Naive thymus-derived CD8-positive, alpha-beta T cell (primary cell): ENCODE measurements around the gene AKAP10. TPM values are rescaled to one million over a fixed set of nuclear protein-coding genes. Genes with fewer than 3 reads are reported as not detected.
"Not testable (repeated sequence)": the region's sequence is repeated elsewhere in the genome, so short reads cannot be mapped to it uniquely, and the experiment has no call there.

Experiments
- ATAC-seq, 2 donors: fragments of 150-1000 bp; cut with Tn5 transposase in 1 of 2; sonication (Bioruptor Pico), chemical (Tn5 transposase) in 1 of 2; 1 replicate in 1 of 2; 2 replicates in 1 of 2; pipeline ENCODE4 v1.10.0; 2021; ENCODE audit warnings: mild to moderate bottlenecking in 2 of 2, moderate library complexity in 2 of 2
- POLR2A ChIA-PET: fragments of 350-600 bp; sonication (Branson Sonifier 250); formaldehyde crosslinking; loops from one replicate; lab custom pipeline; 2021; ENCODE audit warnings: antibody characterized with exemption; lab: Charles Lee
- DNase-seq, 10 donors: peaks; one replicate each; pipeline versions ENCODE4 v3.0.0 to v3.0.0-alpha.2; 2020 to 2022
- H3K27ac Mint-ChIP-seq, 10 donors: one replicate each; pipeline ENCODE4 v1.8.0; 2020 to 2022; ENCODE audit warnings: mild to moderate bottlenecking in 10 of 10, mixed read lengths in 10 of 10, moderate library complexity in 4 of 10, inconsistent platforms in 1 of 10
- H3K27me3 Mint-ChIP-seq, 5 donors: one replicate each; pipeline ENCODE4 v1.8.0; 2021 to 2022; ENCODE audit warnings: mixed read lengths in 5 of 5
- H3K36me3 Mint-ChIP-seq, 3 donors: one replicate each; pipeline ENCODE4 v1.8.0; 2020 to 2022; ENCODE audit warnings: mixed read lengths in 3 of 3, mild to moderate bottlenecking in 2 of 3, inconsistent platforms in 1 of 3
- H3K4me1 Mint-ChIP-seq, 4 donors: one replicate each; pipeline ENCODE4 v1.8.0; 2021 to 2022; ENCODE audit warnings: mixed read lengths in 4 of 4
- H3K4me3 Mint-ChIP-seq, 10 donors: one replicate each; pipeline ENCODE4 v1.8.0; 2020 to 2022; ENCODE audit warnings: mild to moderate bottlenecking in 10 of 10, mixed read lengths in 10 of 10, moderate library complexity in 6 of 10, inconsistent platforms in 1 of 10
- H3K9me3 Mint-ChIP-seq, 9 donors: one replicate each; pipeline ENCODE4 v1.8.0; 2020 to 2022; ENCODE audit warnings: mixed read lengths in 9 of 9, mild to moderate bottlenecking in 3 of 9, inconsistent platforms in 1 of 9, moderate library complexity in 1 of 9
- polyA plus RNA-seq, 3 donors: library from polyadenylated mRNA; unstranded; fragments of 300-500 nt; fragmentation: Illumina TruSeq; gene quantifications; one replicate each; pipeline ENCODE4 v1.2.3, GENCODE V29; 2021
- total RNA-seq, 8 experiments: library from RNA in 2 of 8; stranded (reverse) in 2 of 8; gene quantifications; one replicate each; pipeline ENCODE4 v1.2.3 and lab custom pipeline; 2021 to 2026

AKAP10 gene, protein sequence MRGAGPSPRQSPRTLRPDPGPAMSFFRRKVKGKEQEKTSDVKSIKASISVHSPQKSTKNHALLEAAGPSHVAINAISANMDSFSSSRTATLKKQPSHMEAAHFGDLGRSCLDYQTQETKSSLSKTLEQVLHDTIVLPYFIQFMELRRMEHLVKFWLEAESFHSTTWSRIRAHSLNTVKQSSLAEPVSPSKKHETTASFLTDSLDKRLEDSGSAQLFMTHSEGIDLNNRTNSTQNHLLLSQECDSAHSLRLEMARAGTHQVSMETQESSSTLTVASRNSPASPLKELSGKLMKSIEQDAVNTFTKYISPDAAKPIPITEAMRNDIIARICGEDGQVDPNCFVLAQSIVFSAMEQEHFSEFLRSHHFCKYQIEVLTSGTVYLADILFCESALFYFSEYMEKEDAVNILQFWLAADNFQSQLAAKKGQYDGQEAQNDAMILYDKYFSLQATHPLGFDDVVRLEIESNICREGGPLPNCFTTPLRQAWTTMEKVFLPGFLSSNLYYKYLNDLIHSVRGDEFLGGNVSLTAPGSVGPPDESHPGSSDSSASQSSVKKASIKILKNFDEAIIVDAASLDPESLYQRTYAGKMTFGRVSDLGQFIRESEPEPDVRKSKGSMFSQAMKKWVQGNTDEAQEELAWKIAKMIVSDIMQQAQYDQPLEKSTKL
- total RNA-seq (10 to 100 TPM; 70.7 to 71.9 TPM), polyA plus RNA-seq (10 to 100 TPM; 15.3 to 28.5 (median 17.5) TPM), total RNA-seq (lab: John Stamatoyannopoulos, UW) (51.5 to 78.3 (median 70.0) reads per million in 6 experiments)

DNA sequence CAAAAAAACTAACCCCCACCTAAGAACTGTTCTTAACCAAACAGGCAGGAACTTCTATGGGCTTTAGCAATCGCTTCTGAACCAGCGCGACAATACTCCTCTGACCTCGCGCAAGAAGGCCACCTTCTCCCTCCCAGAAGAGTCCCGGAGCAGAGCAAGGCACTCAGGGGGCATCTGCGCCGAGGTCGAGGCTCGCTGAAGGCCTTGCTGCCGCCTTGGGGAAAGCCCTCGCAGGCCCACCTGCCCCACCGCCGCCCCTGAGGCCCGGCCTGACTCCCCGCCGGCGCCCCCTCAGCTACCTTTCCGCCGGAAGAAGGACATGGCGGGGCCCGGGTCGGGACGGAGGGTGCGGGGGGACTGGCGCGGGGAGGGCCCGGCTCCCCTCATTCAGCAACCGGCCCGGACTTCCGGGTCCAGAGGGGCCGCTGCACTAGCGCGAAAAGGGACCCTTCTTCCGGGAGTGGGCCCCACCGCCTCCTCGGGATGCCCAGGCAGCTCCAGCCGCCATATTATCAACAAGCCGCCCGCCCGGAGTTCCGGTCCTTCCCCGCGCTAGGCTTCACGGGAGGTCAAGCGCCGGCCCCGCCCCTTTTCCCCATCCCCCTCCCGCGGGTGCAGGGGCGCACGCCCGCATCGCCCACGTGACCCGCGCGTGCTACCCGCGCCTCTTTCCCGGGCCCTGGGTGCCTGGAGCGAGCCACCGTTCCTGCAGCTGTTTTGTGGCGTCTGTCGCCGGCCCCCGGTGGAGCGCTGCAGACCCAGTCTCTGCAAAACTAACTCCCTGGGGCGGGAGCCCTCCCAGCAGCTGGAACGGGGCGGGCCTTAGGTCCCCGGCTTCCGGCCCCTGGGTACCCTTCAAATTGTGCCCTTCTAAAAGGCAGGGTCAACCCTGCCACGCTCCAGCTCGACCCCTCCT is at the start of gene AKAP10:
Gene AKAP10, minus strand, starts transcription at position 536 of the 916 bp plus-strand sequence. Its CDS starts 149 bp downstream, at position 387.
- POLR2A ChIA-PET = interaction anchor here (0.6 to 2.9 kb wide), 15 partner anchors 9 to 599 kb away, joined by 3 to 19 read pairs (median 5); partner anchors contain the start of genes ALDH3A2, MAPK7, SPECC1 and ULK2
- no peaks in the 10 kb centered on the region for H3K27me3 Mint-ChIP-seq
- peaks cover 13 to 64% (median 47%) of the 10 kb centered on the region in 4 donors for H3K4me1 Mint-ChIP-seq
- H3K36me3 Mint-ChIP-seq = peaks cover 0 to 30% (median 0%) of the 10 kb centered on the region in 3 donors
- no peaks in the 10 kb centered on the region for H3K9me3 Mint-ChIP-seq
- H3K4me3 Mint-ChIP-seq = peak within 1 kb of the TSS; percentile 95 to 99 (median 97)
- DNase-seq (peak; percentile 84 to 95 (median 88)), ATAC-seq (peak; percentile 79 to 83)
- peak within 1 kb of the TSS; percentile 93 to 98 (median 97) for H3K27ac Mint-ChIP-seq

DNA sequence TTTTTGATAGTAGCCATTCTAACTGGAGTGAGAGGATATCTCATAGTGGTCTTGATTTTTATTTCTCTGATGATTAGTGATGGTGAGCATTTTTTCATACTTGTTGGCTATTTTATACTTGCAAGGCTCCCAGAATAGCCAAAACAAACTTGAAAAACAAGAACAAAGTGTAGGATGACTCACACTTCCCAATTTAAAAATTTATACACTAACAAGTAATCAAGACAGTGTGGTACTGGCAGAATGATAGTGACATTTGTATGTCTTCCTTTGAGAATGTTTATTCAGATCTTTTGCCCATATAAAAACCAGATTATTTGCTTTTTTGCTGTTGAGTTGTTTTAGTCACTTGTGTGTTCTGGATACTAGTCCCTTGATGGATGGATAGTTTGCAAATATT is 49.3 kb upstream of the AKAP10 start:
- Mint-ChIP-seq H3K27ac (no peak overlapping the region), H3K9me3 (peaks cover 0 to 5% (median 0%) of the 10 kb centered on the region in 9 donors), H3K4me3 (no peak overlapping the region), H3K4me1 (peaks cover 0 to 10% (median 0%) of the 10 kb centered on the region in 4 donors), H3K27me3 (peaks cover 0 to 4% (median 3%) of the 10 kb centered on the region in 5 donors), H3K36me3 (no peaks in the 10 kb centered on the region)
- no peak for DNase-seq
- ATAC-seq = no peak
- POLR2A ChIA-PET = no interaction called here

DNA sequence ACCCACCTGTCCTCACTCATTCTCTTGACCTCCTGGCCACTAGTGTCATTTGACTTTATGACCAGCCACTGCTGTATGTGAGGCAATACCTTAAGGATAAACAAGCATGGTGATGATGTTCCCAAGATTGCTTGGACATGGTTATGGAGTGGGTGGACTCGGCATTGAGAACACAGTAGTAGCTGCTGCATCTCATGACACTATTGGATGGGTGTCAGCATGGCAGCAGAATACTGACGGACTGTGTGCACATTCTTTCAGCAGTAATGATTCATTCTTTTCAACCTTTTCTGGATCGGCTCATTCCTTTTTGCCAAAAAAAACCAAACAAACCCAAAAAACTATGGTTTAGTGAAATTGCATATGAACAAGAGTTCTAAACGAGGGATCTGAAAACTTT is 45.1 kb upstream of the AKAP10 start:
- Mint-ChIP-seq H3K4me3 (no peak overlapping the region), H3K4me1 (peaks cover 0 to 3% (median 0%) of the 10 kb centered on the region in 4 donors), H3K36me3 (peaks cover 0 to 2% (median 0%) of the 10 kb centered on the region in 3 donors), H3K27me3 (peaks cover 5 to 9% (median 6%) of the 10 kb centered on the region in 5 donors), H3K27ac (no peak overlapping the region), H3K9me3 (peaks cover 0 to 5% (median 0%) of the 10 kb centered on the region in 9 donors)
- ATAC-seq (no peak), DNase-seq (no peak)
- POLR2A ChIA-PET = no interaction called here

DNA sequence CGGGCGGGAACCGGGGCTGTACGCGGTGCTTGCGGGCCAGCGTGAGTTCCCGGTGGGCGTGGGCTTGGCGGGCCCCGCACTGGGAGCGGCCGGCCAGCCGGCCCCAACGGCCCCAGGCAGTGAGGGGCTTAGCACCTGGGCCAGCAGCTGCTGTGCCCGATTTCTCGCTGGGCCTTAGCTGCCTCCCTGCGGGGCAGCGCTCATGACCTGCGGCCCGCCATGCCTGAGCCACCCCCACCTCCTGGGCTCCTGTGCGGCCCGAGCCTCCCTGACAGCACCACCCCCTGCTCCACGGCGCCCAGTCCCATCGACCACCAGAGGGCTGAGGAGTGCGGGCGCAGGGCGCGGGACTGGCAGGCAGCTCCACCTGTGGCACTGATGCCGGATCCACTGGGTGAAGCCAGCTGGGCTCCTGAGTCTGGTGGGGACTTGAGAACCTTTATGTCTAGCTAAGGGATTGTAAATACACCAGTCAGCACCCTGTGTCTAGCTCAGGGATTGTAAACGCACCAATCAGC is 38.9 kb upstream of the AKAP10 start:
- ATAC-seq, POLR2A ChIA-PET, H3K4me3 Mint-ChIP-seq, H3K9me3 Mint-ChIP-seq, DNase-seq, H3K36me3 Mint-ChIP-seq, H3K4me1 Mint-ChIP-seq, H3K27ac Mint-ChIP-seq: not testable (repeated sequence)
- H3K27me3 Mint-ChIP-seq = peaks cover 29 to 53% (median 43%) of the 10 kb centered on the region in 5 donors

DNA sequence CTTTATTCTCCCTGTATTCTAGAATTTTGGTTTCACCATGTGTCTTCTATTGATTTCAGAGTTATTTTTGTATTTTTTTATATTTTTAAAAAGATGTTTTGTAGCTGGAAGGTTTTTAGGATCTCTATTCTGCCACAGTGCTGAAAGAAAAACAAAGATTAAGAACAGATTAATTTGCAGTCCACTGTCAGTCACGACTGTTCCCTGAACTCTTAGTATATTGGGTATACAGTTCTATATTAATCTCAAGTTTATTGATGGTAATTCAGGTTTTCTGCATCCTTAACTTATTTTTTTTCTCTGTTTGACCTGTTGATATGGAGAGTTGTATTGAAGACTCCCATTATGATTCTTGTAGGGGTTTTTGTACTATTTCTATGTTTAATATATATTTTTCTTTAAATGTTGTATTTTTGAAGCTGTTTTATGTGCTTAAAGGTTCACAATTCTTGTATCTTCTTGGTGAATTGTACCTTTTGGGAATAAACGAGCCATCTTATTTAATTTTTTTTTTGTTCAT is 34.4 kb upstream of the AKAP10 start:
- DNase-seq = no peak
- POLR2A ChIA-PET = no interaction called here
- ATAC-seq = no peak
- H3K9me3 Mint-ChIP-seq = peaks cover 0 to 3% (median 0%) of the 10 kb centered on the region in 9 donors
- no peak overlapping the region for H3K4me3 Mint-ChIP-seq
- no peak overlapping the region for H3K27ac Mint-ChIP-seq
- H3K27me3 Mint-ChIP-seq = peaks cover 34 to 72% (median 50%) of the 10 kb centered on the region in 5 donors
- peaks cover 7 to 17% (median 9%) of the 10 kb centered on the region in 4 donors for H3K4me1 Mint-ChIP-seq
- H3K36me3 Mint-ChIP-seq = no peaks in the 10 kb centered on the region

DNA sequence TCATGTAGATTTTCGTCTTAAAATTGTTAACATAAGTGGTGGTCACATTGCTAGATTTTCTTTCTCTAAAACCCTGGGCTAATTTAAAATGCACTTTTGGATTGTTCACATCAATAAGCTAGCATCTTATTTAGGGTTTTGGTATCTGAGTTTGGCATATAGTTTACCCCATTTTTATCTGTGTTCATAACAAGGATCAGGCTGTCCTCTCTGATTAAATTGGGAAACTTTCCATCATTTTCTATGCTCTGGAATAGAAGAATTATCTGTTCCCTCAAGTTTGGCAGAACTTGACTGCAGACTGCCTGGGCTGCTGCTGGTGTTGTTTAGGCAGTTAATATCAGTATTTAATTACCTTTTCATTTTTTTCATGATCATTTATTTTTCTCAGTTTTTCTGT is 33.3 kb upstream of the AKAP10 start:
- no peak overlapping the region for H3K27ac Mint-ChIP-seq
- POLR2A ChIA-PET = interaction anchor here (0.9 to 1.4 kb wide), 2 partner anchors 33 to 35 kb away, joined by 3 to 4 read pairs; partner anchors contain the start of gene AKAP10
- ATAC-seq (no peak), DNase-seq (no peak)
- peaks cover 36 to 81% (median 51%) of the 10 kb centered on the region in 5 donors for H3K27me3 Mint-ChIP-seq
- H3K4me3 Mint-ChIP-seq = peak overlapping the region in 5 of 10 donors; percentile 82 to 86 (median 86)
- H3K36me3 Mint-ChIP-seq = no peaks in the 10 kb centered on the region
- H3K9me3 Mint-ChIP-seq = peaks cover 0 to 3% (median 0%) of the 10 kb centered on the region in 9 donors
- peaks cover 7 to 17% (median 9%) of the 10 kb centered on the region in 4 donors for H3K4me1 Mint-ChIP-seq

DNA sequence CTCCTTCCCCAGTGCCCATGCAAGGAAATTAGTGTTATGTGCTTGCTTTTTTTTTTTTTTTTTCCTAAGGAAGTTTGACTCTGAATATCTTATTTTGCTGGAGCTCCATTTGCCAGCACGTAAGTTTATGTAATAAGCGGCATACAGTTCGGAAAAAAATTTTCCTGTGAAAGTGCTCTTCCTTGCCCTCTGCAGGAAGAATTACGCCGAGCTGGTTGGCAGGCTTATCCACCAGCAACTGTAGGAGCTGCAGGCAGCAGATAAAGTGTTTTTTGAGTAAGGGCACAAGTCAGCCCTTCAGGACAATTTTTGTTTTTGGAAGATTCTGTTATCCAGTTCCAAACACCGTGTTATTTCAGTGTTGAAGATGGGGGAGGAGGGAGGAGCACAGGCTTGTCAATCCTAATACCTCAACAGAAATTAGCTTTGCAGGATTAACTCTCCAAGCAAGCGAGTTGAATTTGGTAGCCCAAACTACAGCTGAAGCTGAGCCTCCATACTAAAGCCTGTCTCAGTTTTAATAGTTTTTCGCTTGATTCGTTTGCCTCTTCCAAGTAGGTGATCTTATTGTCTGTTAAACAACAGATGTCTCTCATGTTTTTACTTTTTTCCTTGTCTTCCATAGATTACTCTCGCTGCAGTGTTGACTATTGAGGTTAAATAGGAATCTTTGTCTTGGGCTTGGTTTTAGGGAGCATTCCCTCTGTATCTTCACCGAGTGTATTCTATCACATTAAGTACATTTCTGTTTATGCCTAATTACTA is 32.7 kb upstream of the AKAP10 start:
- peak overlapping the region; percentile 78 to 88 (median 85) for H3K4me3 Mint-ChIP-seq
- peak overlapping the region in 1 of 10 donors; percentile 78 for H3K27ac Mint-ChIP-seq
- peaks cover 0 to 3% (median 0%) of the 10 kb centered on the region in 9 donors for H3K9me3 Mint-ChIP-seq
- ATAC-seq (no peak), DNase-seq (peak in 1 of 10 donors; percentile 5)
- H3K36me3 Mint-ChIP-seq = no peaks in the 10 kb centered on the region
- peaks cover 7 to 17% (median 9%) of the 10 kb centered on the region in 4 donors for H3K4me1 Mint-ChIP-seq
- peaks cover 36 to 87% (median 51%) of the 10 kb centered on the region in 5 donors for H3K27me3 Mint-ChIP-seq
- POLR2A ChIA-PET = interaction anchor here (0.6 to 1.4 kb wide), 6 partner anchors 9 to 987 kb away, joined by 3 to 4 read pairs (median 3); partner anchors contain the start of gene AKAP10

DNA sequence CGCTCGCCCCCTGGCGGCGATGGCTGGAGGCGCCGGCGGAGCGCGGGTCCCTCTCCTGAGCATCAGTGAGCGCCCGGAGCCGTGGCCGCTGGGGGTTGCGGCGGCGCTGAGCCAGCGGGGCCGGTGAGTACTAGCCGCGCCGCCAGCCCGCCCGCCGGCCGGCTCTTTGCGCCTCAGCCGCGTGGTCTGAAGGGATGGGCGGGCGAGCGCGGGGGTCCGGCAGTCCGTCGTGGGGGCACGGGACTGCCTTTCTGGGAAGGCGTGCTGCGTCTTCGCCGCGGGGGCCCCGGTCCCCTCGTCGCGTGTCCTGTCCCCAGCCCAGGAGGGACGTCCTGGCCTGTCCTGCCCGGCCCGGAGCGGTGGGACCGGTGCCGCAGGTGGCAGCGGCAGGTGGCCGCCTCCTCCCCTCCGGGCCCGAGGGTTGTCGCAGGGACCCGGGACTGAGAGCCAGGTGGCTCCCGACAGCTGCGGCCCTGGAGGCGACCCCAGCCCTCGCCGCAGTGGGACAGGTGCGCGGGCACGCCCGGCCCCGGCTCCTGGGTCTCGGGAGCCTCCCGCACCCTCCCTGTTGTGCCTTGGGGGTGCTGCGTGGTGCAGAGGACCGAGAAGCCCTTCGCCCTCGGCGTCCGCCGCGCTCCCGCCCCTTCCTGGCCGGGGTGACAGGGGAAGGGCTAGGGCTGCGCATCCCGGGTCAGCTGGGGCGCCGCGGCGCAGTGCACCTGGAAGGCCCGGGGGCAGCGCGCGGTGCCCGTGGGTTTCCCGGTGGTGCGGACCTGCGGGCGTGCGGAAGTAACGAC is 31.9 kb upstream of the AKAP10 start, which contains the start of gene SPECC1:
Gene SPECC1, plus strand, starts transcription at position 58 of the 797 bp plus-strand sequence. CDS start 87,293 bp downstream, outside the sequence.
- POLR2A ChIA-PET = interaction anchor here (0.6 to 1.6 kb wide), 3 partner anchors 32 to 988 kb away, joined by 3 to 5 read pairs (median 4); partner anchors contain the start of gene AKAP10
- Mint-ChIP-seq H3K9me3 (peaks cover 0 to 3% (median 0%) of the 10 kb centered on the region in 9 donors), H3K4me3 (peak within 1 kb of the TSS; percentile 81 to 95 (median 90)), H3K36me3 (no peaks in the 10 kb centered on the region), H3K27me3 (peaks cover 35 to 87% (median 52%) of the 10 kb centered on the region in 5 donors), H3K27ac (peak within 1 kb of the TSS in 6 of 10 donors; percentile 24 to 78 (median 36)), H3K4me1 (peaks cover 7 to 17% (median 9%) of the 10 kb centered on the region in 4 donors)
- ATAC-seq = peak; percentile 96 to 98
- DNase-seq = peak in 9 of 10 donors; percentile 72 to 93 (median 86)

DNA sequence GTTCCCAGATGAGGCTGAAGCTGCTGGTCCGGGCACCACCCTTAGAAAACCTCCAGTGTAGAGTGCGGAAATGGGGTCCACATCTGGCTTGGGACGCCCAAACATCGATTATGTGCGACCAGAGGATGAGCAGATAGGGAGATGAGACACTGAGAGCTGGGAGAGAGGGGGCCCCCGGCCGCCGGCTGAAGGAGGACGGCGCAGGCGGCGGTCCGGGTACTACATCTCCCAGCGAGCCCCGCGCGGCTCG is 31.3 kb upstream of the AKAP10 start:
- H3K4me1 Mint-ChIP-seq = peaks cover 7 to 17% (median 9%) of the 10 kb centered on the region in 4 donors
- peaks cover 31 to 84% (median 48%) of the 10 kb centered on the region in 5 donors for H3K27me3 Mint-ChIP-seq
- peak overlapping the region; percentile 81 to 95 (median 90) for H3K4me3 Mint-ChIP-seq
- peak overlapping the region in 5 of 10 donors; percentile 33 to 67 (median 37) for H3K27ac Mint-ChIP-seq
- POLR2A ChIA-PET = interaction anchor here (1.6 kb wide), 1 partner anchor 32 kb away, joined by 5 read pairs; the partner anchor contains the start of gene AKAP10
- no peaks in the 10 kb centered on the region for H3K36me3 Mint-ChIP-seq
- peaks cover 0 to 3% (median 0%) of the 10 kb centered on the region in 9 donors for H3K9me3 Mint-ChIP-seq
- peak in 1 of 10 donors; percentile 87 for DNase-seq
- ATAC-seq = peak in 1 of 2 donors; percentile 48
